IPS-15b (cell line): ENCODE results near the gene SMYD3.
"Not testable (repeated sequence)": the region's sequence is repeated elsewhere in the genome, so short reads cannot be mapped to it uniquely, and the experiment has no call there.

Source experiments
- H3K27me3 ChIP-seq: one replicate; pipeline ENCODE4 v1.6.1; 2013; ENCODE audit warnings: low read length; ENCODE audit not compliant: control insufficient read depth, insufficient read depth
- H3K36me3 ChIP-seq: one replicate; pipeline ENCODE4 v1.6.1; 2013; ENCODE audit warnings: low read length; ENCODE audit not compliant: control insufficient read depth, insufficient read depth
- H3K4me1 ChIP-seq: one replicate; pipeline ENCODE4 v1.6.1; 2013; ENCODE audit warnings: mild to moderate bottlenecking, low read length; ENCODE audit not compliant: control insufficient read depth, insufficient read depth
- H3K4me3 ChIP-seq: one replicate; pipeline ENCODE4 v1.5.1; 2013; ENCODE audit warnings: low read depth, low read length
- H3K9ac ChIP-seq: one replicate; pipeline ENCODE4 v1.6.1; 2013; ENCODE audit warnings: low read depth, mild to moderate bottlenecking, low read length
- H3K9me3 ChIP-seq: one replicate; pipeline ENCODE4 v1.6.1; 2013; ENCODE audit warnings: mild to moderate bottlenecking, low read length; ENCODE audit not compliant: control insufficient read depth, insufficient read depth

Gene SMYD3

GRCh38 chr1:245946905-245947304, 560.2 kb downstream of the SMYD3 start:
- Histone ChIP-seq H3K4me3 (no peak overlapping the region), H3K36me3 (no peaks in the 10 kb centered on the region), H3K9ac (no peak overlapping the region), H3K4me1 (no peaks in the 10 kb centered on the region), H3K9me3 (no peaks in the 10 kb centered on the region), H3K27me3 (no peaks in the 10 kb centered on the region)

GRCh38 chr1:245945136-245945535, 561.9 kb downstream of the SMYD3 start:
- H3K4me1 ChIP-seq, H3K36me3 ChIP-seq, H3K9ac ChIP-seq, H3K27me3 ChIP-seq, H3K9me3 ChIP-seq, H3K4me3 ChIP-seq: not testable (repeated sequence)

GRCh38 chr1:245942856-245943255, 564.2 kb downstream of the SMYD3 start:
- Histone ChIP-seq H3K9me3 (no peaks in the 10 kb centered on the region), H3K4me1 (peaks cover 3% of the 10 kb centered on the region), H3K4me3 (no peak overlapping the region), H3K9ac (no peak overlapping the region), H3K27me3 (no peaks in the 10 kb centered on the region), H3K36me3 (no peaks in the 10 kb centered on the region)

GRCh38 chr1:245941771-245942170, 565.3 kb downstream of the SMYD3 start:
- H3K4me3 ChIP-seq, H3K4me1 ChIP-seq, H3K9ac ChIP-seq, H3K9me3 ChIP-seq, H3K27me3 ChIP-seq, H3K36me3 ChIP-seq: not testable (repeated sequence)

- Histone ChIP-seq H3K9me3 (no peaks in the 10 kb centered on the region), H3K27me3 (no peaks in the 10 kb centered on the region), H3K4me3 (no peak overlapping the region), H3K36me3 (no peaks in the 10 kb centered on the region), H3K4me1 (peaks cover 3% of the 10 kb centered on the region), H3K9ac (no peak overlapping the region)
These were observed 567.2 kb downstream of the SMYD3 start for GRCh38 chr1:245939756-245940345.

- Histone ChIP-seq H3K27me3 (no peaks in the 10 kb centered on the region), H3K9ac (no peak overlapping the region), H3K9me3 (no peaks in the 10 kb centered on the region), H3K4me3 (no peak overlapping the region), H3K4me1 (peaks cover 6% of the 10 kb centered on the region), H3K36me3 (no peaks in the 10 kb centered on the region)
These were observed 569.0 kb downstream of the SMYD3 start for GRCh38 chr1:245938046-245938435.

- Histone ChIP-seq H3K9ac (no peak overlapping the region), H3K27me3 (no peaks in the 10 kb centered on the region), H3K36me3 (no peaks in the 10 kb centered on the region), H3K4me3 (no peak overlapping the region), H3K4me1 (peaks cover 6% of the 10 kb centered on the region), H3K9me3 (no peaks in the 10 kb centered on the region)
These were observed 569.6 kb downstream of the SMYD3 start for GRCh38 chr1:245937316-245938045.

GRCh38 chr1:245934409-245934808, 572.7 kb downstream of the SMYD3 start:
- peaks cover 3% of the 10 kb centered on the region for H3K4me1 ChIP-seq
- H3K9me3 ChIP-seq = no peaks in the 10 kb centered on the region
- no peaks in the 10 kb centered on the region for H3K27me3 ChIP-seq
- H3K36me3 ChIP-seq = no peaks in the 10 kb centered on the region
- no peak overlapping the region for H3K9ac ChIP-seq
- no peak overlapping the region for H3K4me3 ChIP-seq

GRCh38 chr1:245933431-245934045, 573.5 kb downstream of the SMYD3 start:
- Histone ChIP-seq H3K9me3 (no peaks in the 10 kb centered on the region), H3K36me3 (no peaks in the 10 kb centered on the region), H3K27me3 (no peaks in the 10 kb centered on the region), H3K4me1 (peaks cover 3% of the 10 kb centered on the region), H3K4me3 (no peak overlapping the region), H3K9ac (no peak overlapping the region)

GRCh38 chr1:245932302-245932972, 574.6 kb downstream of the SMYD3 start:
- Histone ChIP-seq H3K4me1 (peaks cover 3% of the 10 kb centered on the region), H3K4me3 (no peak overlapping the region), H3K9ac (no peak overlapping the region)

GRCh38 chr1:245931450-245931849, 575.6 kb downstream of the SMYD3 start:
- Histone ChIP-seq H3K4me1 (peaks cover 3% of the 10 kb centered on the region), H3K36me3 (no peaks in the 10 kb centered on the region), H3K27me3 (no peaks in the 10 kb centered on the region), H3K9ac (no peak overlapping the region), H3K4me3 (no peak overlapping the region), H3K9me3 (no peaks in the 10 kb centered on the region)

More at GRCh38 chr1:245932302-245932972, 574.6 kb downstream of the SMYD3 start:
- Histone ChIP-seq H3K9me3 (no peaks in the 10 kb centered on the region), H3K27me3 (no peaks in the 10 kb centered on the region), H3K36me3 (no peaks in the 10 kb centered on the region)
